Sigmoid colon (tissue), 4 donors: ENCODE measurements around the gene ABCA13.

Source experiments
- POLR2A ChIP-seq, 2 donors: fragments of 450-650 bp; IDR thresholded peaks; one replicate each; pipeline ENCODE4 v1.6.1; 2016; ENCODE audit warnings: antibody characterized with exemption in 2 of 2, mild to moderate bottlenecking in 2 of 2, moderate library complexity in 2 of 2
- POLR2AphosphoS5 ChIP-seq, 4 donors: sonication (generic); formaldehyde crosslinking; IDR thresholded peaks; one replicate each; pipeline ENCODE4 v1.6.1; 2017; ENCODE audit warnings: antibody characterized with exemption in 4 of 4
- TF ChIP-seq, protein P1 (sequence below), 4 experiments: fragments of 450-650 bp in 3 of 4; fragments of 200-600 bp in 1 of 4; IDR thresholded peaks; one replicate each; pipeline ENCODE4 v1.5.1; 2016 to 2019; ENCODE audit warnings: antibody characterized with exemption in 4 of 4, mild to moderate bottlenecking in 3 of 4, moderate library complexity in 2 of 4

DNA sequence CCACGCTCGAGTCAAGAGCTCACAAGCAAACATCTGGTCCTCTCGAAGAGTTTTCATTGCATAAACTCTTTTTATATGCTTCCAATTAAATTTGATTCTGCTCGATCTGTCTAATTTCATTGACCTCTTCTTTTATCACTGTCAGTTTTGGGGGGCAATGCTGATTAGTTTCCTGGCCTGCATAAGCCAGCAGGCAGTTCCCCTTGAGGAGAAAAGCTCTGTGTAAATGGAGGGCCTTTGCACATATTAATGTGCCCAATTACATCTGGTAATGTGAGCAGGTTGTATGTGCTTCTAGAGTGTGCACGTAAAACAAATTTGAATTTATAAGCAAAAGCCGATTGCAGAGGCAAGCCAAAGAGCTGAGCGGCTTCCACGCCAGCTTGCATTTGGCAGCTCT, 210.3 kb downstream of the ABCA13 start:
- TF ChIP-seq, protein P1, sequence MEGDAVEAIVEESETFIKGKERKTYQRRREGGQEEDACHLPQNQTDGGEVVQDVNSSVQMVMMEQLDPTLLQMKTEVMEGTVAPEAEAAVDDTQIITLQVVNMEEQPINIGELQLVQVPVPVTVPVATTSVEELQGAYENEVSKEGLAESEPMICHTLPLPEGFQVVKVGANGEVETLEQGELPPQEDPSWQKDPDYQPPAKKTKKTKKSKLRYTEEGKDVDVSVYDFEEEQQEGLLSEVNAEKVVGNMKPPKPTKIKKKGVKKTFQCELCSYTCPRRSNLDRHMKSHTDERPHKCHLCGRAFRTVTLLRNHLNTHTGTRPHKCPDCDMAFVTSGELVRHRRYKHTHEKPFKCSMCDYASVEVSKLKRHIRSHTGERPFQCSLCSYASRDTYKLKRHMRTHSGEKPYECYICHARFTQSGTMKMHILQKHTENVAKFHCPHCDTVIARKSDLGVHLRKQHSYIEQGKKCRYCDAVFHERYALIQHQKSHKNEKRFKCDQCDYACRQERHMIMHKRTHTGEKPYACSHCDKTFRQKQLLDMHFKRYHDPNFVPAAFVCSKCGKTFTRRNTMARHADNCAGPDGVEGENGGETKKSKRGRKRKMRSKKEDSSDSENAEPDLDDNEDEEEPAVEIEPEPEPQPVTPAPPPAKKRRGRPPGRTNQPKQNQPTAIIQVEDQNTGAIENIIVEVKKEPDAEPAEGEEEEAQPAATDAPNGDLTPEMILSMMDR (IDR thresholded peaks at IDR 0.05), result no peak
- TF ChIP-seq POLR2AphosphoS5 (IDR thresholded peaks at IDR 0.05), result no peak
- TF ChIP-seq POLR2A (IDR thresholded peaks at IDR 0.05), result no peak
